Heart right ventricle (tissue), 16 donors: Measurements from ENCODE around the gene DNM3. TPM values are rescaled to one million over a fixed set of nuclear protein-coding genes. Genes with fewer than 3 reads are reported as not detected.
"Not testable (repeated sequence)": the region's sequence is repeated elsewhere in the genome, so short reads cannot be mapped to it uniquely, and the experiment has no call there.

ENCODE experiments used
- ATAC-seq, 8 donors: fragments of 200-7000 bp; cut with Tn5 transposase; one replicate each; pipeline ENCODE4 v1.9.1; 2020; ENCODE audit warnings: mild to moderate bottlenecking in 8 of 8, moderate library complexity in 8 of 8, moderate number of reproducible peaks in 1 of 8
- DNase-seq, 2 donors: peaks; one replicate each; pipeline ENCODE4 v3.0.0-alpha.2; 2020
- H3K27ac ChIP-seq, 10 donors: fragments of 200-600 bp; sonication (generic) in 2 of 10; one replicate each; pipeline versions ENCODE4 v1.5.0 to v1.8.0; 2020 to 2022; ENCODE audit warnings: mild to moderate bottlenecking in 3 of 10
- H3K27me3 ChIP-seq, 7 donors: fragments of 200-600 bp; one replicate each; pipeline ENCODE4 v1.8.0; 2021 to 2022; ENCODE audit warnings: mild to moderate bottlenecking in 2 of 7
- H3K36me3 ChIP-seq, 9 donors: fragments of 200-600 bp; sonication (generic) in 1 of 9; one replicate each; pipeline versions ENCODE4 v1.5.0 to v1.8.0; 2020 to 2022; ENCODE audit warnings: mild to moderate bottlenecking in 2 of 9
- H3K4me1 ChIP-seq, 9 donors: fragments of 200-600 bp; sonication (generic) in 1 of 9; one replicate each; pipeline versions ENCODE4 v1.5.0 to v1.8.0; 2020 to 2022; ENCODE audit warnings: mild to moderate bottlenecking in 4 of 9
- H3K4me3 ChIP-seq, 10 donors: fragments of 200-600 bp; sonication (generic) in 2 of 10; one replicate each; pipeline versions ENCODE4 v1.5.0 to v1.8.0; 2020 to 2022; ENCODE audit warnings: mild to moderate bottlenecking in 7 of 10, moderate library complexity in 2 of 10
- H3K9me3 ChIP-seq, 11 donors: fragments of 200-600 bp in 10 of 11; sonication (generic) in 2 of 11; one replicate each; pipeline versions ENCODE4 v1.5.0 to v1.8.0; 2013 to 2022; ENCODE audit warnings: mild to moderate bottlenecking in 2 of 11, control low read depth in 1 of 11, moderate library complexity in 1 of 11
- WGBS, 2 donors: extraction: QIAGEN DNeasy Blood & Tissue Kit; methylation state at CpG; one replicate each; pipeline ENCODE4 v1.1.7; 2013; ENCODE audit warnings: inconsistent platforms in 1 of 2; 5-methylcytosine and 5-hydroxymethylcytosine counted together
- intact Hi-C, 10 donors: fragments of 100-400 bp; cut with DNase I; formaldehyde crosslinking; loops; one replicate each; pipeline versions ENCODE4 v1.11.1 to v1.14.2; 2022
- polyA plus RNA-seq, 2 donors: library from polyadenylated mRNA; stranded (reverse); fragments of 200-250 nt; gene quantifications; one replicate each; pipeline ENCODE4 v1.2.3, GENCODE V29; 2013
- total RNA-seq, 10 donors: library from RNA; stranded (reverse); fragmentation: NEBNext Ultra II Directional in 3 of 10; extraction: Animal tissue kit (Norgen Biotek cat#: 25700) in 3 of 10; gene quantifications; one replicate each; pipeline versions ENCODE4 v1.2.1 to v1.2.4, GENCODE V29; 2021 to 2023
- TF ChIP-seq, protein P1 (sequence below), 9 donors: fragments of 200-600 bp; sonication (generic) in 2 of 9; IDR thresholded peaks; one replicate each; pipeline versions ENCODE4 v1.5.0 to v1.8.0; 2021 to 2022; ENCODE audit warnings: antibody characterized with exemption in 9 of 9, mild to moderate bottlenecking in 5 of 9, moderate library complexity in 1 of 9
- donor health status: Arrhythmogenic right ventricular cardiomyopathy.
- donor health status: ischemic (EF 13 %, LVEDD 7.1; RV severe dilation, severe dysfunction).
- donor health status: healthy with polysubstance abuse.
- donor health status: DM: no; HTN: yes; CAD: no.
- donor health status: DM: no; HTN: no; CAD: no.
- donor health status: ischemic (EF 25% LVEDD 6.9; RV normal size, moderate dysfunction).
- donor health status: ischemic (EF 25% LVEDD 5.7; RV mildly dilated, moderate dysfunction).
- donor health status: healthy.
- donor health status: DM: yes; HTN: yes; CAD: no.
- donor health status: Ischemic cardiomyopathy.
- donor health status: ischemic (EF 35%, LVEDD 5.7; RV mildly dilated, moderate dysfunction).
- donor health status: nonischemic (EF 11% LVEDD 7.7; RV severe dilation, severe dysfunction).
- donor health status: DM: yes; HTN: yes; CAD: no.
- donor health status: PGD.
- donor health status: ischemic (EF 29% LVEDD 5.4; RV normal size, mild dysfunction).
- donor health status: nonischemic (EF 23%, LVEDD 6.1; RV moderate dilation, normal function).

DNM3 gene
- total and polyA plus RNA-seq, 12 donors, result 0.77 to 2.8 (median 2.2) TPM

DNA sequence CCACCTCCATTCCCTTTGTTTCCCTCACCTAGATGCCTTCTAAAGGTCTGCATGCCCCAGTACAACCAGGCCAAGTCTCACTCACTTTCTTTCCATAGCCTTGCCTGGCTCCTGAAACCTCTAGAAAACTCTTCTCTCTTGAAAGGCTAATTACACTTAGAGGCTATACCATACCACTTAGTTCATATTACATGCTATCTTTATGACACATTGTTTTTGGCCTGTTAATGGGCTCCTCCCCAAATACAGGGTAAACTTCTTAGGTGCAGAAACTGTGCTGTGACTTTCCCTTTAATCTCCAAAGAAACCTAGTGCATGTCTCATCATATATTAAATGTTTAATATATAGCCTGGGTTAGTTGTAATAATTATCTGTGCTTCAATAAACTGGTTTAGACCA, 522.6 kb downstream of the DNM3 start:
- intact Hi-C loops, result no loop called here
- DNase-seq (no peak), ATAC-seq (no peak)
- TF ChIP-seq, protein P1, sequence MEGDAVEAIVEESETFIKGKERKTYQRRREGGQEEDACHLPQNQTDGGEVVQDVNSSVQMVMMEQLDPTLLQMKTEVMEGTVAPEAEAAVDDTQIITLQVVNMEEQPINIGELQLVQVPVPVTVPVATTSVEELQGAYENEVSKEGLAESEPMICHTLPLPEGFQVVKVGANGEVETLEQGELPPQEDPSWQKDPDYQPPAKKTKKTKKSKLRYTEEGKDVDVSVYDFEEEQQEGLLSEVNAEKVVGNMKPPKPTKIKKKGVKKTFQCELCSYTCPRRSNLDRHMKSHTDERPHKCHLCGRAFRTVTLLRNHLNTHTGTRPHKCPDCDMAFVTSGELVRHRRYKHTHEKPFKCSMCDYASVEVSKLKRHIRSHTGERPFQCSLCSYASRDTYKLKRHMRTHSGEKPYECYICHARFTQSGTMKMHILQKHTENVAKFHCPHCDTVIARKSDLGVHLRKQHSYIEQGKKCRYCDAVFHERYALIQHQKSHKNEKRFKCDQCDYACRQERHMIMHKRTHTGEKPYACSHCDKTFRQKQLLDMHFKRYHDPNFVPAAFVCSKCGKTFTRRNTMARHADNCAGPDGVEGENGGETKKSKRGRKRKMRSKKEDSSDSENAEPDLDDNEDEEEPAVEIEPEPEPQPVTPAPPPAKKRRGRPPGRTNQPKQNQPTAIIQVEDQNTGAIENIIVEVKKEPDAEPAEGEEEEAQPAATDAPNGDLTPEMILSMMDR (IDR thresholded peaks at IDR 0.05), result no peak
- H3K27ac ChIP-seq, result no peak overlapping the region
- peaks cover 0 to 33% (median 20%) of the 10 kb centered on the region in 11 donors for H3K9me3 ChIP-seq
- H3K36me3 ChIP-seq, result no peaks in the 10 kb centered on the region
- peaks cover 8 to 27% (median 19%) of the 10 kb centered on the region in 9 donors for H3K4me1 ChIP-seq
- no peak overlapping the region for H3K4me3 ChIP-seq
- no peaks in the 10 kb centered on the region for H3K27me3 ChIP-seq

DNA sequence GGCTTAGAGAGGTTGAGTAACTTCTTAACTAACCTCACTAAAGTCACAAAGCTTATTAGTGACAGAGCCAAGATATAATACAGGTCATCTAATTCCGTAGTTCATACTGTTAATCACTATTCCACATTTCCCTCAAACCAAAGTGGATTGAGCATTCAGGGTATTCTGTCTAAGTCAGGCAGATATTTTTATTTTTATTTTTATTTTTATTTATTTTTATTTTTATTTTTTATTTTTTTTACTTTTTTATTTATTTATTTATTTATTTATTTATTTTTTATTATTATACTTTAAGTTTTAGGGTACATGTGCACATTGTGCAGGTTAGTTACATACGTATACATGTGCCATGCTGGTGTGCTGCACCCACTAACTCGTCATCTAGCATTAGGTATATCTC, 530.3 kb downstream of the DNM3 start:
- intact Hi-C loops, H3K36me3 ChIP-seq, H3K4me3 ChIP-seq, ATAC-seq, H3K27ac ChIP-seq, DNase-seq, H3K4me1 ChIP-seq, H3K27me3 ChIP-seq: not testable (repeated sequence)
- H3K9me3 ChIP-seq, result peaks cover 0 to 29% (median 14%) of the 10 kb centered on the region in 11 donors
- WGBS, 2 donors, result 97% methylated on average over 1 of the region's 3 CpGs

DNA sequence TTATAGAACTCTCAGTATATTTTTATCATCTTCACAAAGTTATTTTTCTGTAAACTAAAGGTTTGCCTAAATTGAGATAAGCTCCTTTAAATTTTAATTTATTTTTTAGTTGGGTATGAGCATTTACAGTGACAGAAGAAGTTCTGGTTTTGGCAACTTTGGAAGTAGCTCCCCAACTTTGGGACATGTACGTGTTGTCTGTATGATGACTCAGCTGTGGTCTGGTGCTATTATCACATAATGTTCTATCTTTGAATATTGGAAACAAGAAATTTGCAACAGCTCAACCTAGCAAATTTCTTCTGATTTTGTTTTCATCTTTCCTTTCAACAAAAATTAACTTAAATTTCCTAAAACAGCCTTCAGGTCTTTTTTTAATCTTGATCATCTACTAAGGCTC, 532.6 kb downstream of the DNM3 start:
- ATAC-seq (no peak), DNase-seq (no peak)
- TF ChIP-seq, protein P1 (IDR thresholded peaks at IDR 0.05), result no peak
- peaks cover 0 to 10% (median 0%) of the 10 kb centered on the region in 9 donors for H3K4me1 ChIP-seq
- H3K9me3 ChIP-seq, result peaks cover 0 to 11% (median 0%) of the 10 kb centered on the region in 11 donors
- H3K27me3 ChIP-seq, result no peaks in the 10 kb centered on the region
- H3K36me3 ChIP-seq, result no peaks in the 10 kb centered on the region
- intact Hi-C loops, result no loop called here
- H3K27ac ChIP-seq, result no peak overlapping the region
- H3K4me3 ChIP-seq, result no peak overlapping the region
- WGBS, 2 donors, result 82 to 87% methylated on average over 1 of the region's 1 CpG

DNA sequence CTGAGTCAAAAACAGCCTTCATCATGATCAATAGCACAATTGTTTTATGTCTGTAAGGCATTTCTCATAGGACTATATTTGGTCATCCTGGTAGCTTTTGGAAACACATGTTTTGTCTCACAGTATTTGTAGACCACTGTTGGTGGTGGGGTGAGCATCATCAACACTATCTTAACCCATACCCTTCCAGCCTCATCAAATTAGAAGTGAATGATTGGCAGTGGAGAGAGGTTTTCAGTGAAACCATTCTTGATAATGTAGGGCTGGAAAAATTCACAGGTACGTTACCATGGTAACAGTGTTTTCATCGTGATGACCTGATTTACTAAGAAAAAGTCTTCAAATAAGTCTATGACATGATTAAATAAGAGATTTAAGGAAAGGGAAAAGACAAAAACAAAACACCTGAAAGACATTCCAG, 533.9 kb downstream of the DNM3 start:
- no peak for DNase-seq
- intact Hi-C loops, result no loop called here
- H3K27me3 ChIP-seq, result no peaks in the 10 kb centered on the region
- H3K4me1 ChIP-seq, result peaks cover 0 to 14% (median 0%) of the 10 kb centered on the region in 9 donors
- ATAC-seq, result no peak
- H3K27ac ChIP-seq, result no peak overlapping the region
- TF ChIP-seq, protein P1 (IDR thresholded peaks at IDR 0.05), result no peak
- no peaks in the 10 kb centered on the region for H3K9me3 ChIP-seq
- WGBS, 2 donors, result 83 to 89% methylated on average over 2 of the region's 2 CpGs
- no peak overlapping the region for H3K4me3 ChIP-seq
- H3K36me3 ChIP-seq, result peaks cover 0 to 6% (median 0%) of the 10 kb centered on the region in 9 donors

DNA sequence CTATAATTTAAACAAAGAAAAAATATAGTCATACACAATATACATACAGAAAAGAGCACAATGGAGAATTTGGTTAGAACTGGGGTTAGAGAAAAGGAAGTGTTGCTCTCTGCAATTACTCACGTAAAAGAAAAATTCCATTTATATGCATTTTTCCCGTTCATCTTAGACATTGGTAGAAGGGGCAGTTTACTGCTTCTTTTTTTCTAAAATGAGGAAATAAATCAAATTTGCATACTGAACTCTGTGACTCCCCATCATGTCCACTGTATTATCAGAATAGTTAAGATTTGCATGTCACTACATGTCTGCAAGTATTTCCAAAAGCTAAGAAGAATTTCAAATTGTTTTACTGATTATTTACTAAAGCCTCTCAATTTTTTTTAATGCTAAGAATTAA, 535.1 kb downstream of the DNM3 start:
- 76 to 77% methylated on average over 2 of the region's 2 CpGs for WGBS, 2 donors
- Histone ChIP-seq H3K9me3 (no peaks in the 10 kb centered on the region), H3K4me3 (no peak overlapping the region), H3K36me3 (peaks cover 0 to 6% (median 0%) of the 10 kb centered on the region in 9 donors), H3K4me1 (peaks cover 0 to 26% (median 0%) of the 10 kb centered on the region in 9 donors), H3K27me3 (no peaks in the 10 kb centered on the region), H3K27ac (no peak overlapping the region)
- TF ChIP-seq, protein P1 (IDR thresholded peaks at IDR 0.05), result no peak
- intact Hi-C loops, result no loop called here
- DNase-seq (no peak), ATAC-seq (no peak)
